GM12801 (cell line): ENCODE measurements around the gene PDAP1.

Source experiments
- CTCF ChIP-seq: IDR thresholded peaks from one replicate; pipeline ENCODE4 v1.5.1; 2011; ENCODE audit warnings: control low read depth; ENCODE audit not compliant: insufficient read length; ENCODE audit errors: extremely low read depth

PDAP1 gene

GRCh38 chr7:99407872-99408378 lies 472 bp downstream of the PDAP1 start:
- TF ChIP-seq CTCF = no peak

- no peak for TF ChIP-seq CTCF
These were observed 1.8 kb downstream of the PDAP1 start for GRCh38 chr7:99406557-99406956.

- no peak for TF ChIP-seq CTCF
These were observed 3.4 kb downstream of the PDAP1 start for GRCh38 chr7:99404977-99405320.

GRCh38 chr7:99404235-99404976 lies 4.0 kb downstream of the PDAP1 start:
- no peak for TF ChIP-seq CTCF

DNA sequence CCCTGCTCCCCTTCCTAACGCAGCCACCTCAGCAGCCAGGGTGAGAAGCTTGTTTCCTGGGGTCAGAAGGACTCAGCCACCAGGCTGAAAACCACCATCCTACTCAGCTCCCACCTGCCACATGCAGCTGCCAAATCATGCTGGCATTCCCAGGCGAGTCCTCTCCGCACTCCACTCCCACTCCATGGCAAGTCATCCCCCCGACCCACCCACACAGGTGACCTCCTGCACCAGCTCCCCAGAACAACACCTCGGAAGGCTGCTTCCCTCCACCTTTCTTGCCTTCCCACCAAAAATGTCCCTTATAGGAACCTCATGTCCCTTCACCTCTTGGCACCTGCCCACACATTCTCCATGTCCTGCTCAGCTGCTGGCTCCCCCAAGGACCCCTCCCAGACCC lies 4.6 kb downstream of the PDAP1 start:
- TF ChIP-seq CTCF = no peak

- no peak for TF ChIP-seq CTCF
These were observed 5.5 kb downstream of the PDAP1 start for GRCh38 chr7:99402854-99403253.

DNA sequence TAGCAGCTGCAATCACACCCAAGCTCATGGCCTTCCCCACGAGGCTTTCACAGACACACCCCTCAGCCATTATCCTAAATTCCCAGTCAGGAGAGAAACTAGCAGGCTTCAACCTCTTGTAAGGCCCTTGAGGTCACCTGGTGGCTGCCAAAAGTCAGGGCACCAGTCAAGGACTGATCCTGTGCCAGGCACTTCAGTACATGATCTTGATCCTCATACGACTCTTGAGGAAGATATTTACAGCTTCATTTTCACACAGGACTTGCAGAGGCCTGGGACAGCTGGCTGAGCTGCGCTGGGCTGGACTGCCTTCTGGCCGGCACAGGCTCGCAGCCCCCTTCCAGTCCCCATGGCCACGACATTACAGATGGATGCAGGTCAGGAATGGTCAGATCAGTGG lies 8.8 kb downstream of the PDAP1 start:
- TF ChIP-seq CTCF = no peak
